Neural progenitor cell (in vitro differentiated cells): ENCODE data around the gene PRB2.

Source experiments
- EZH2 ChIP-seq: fragments of 200-600 bp; sonication (generic); IDR thresholded peaks from 2 replicates; pipeline ENCODE4 v1.6.1; 2017; ENCODE audit warnings: antibody characterized with exemption, mild to moderate bottlenecking, moderate library complexity
- EZH2phosphoT487 ChIP-seq: fragments of 200-600 bp; sonication (generic); IDR thresholded peaks from 2 replicates; pipeline ENCODE4 v1.6.1; 2017; ENCODE audit warnings: antibody characterized with exemption
- TF ChIP-seq, protein P1 (sequence below): fragments of 200-600 bp; sonication (generic); IDR thresholded peaks from 2 replicates; pipeline ENCODE4 v1.5.1; 2017; ENCODE audit warnings: antibody characterized with exemption, mild to moderate bottlenecking

DNA sequence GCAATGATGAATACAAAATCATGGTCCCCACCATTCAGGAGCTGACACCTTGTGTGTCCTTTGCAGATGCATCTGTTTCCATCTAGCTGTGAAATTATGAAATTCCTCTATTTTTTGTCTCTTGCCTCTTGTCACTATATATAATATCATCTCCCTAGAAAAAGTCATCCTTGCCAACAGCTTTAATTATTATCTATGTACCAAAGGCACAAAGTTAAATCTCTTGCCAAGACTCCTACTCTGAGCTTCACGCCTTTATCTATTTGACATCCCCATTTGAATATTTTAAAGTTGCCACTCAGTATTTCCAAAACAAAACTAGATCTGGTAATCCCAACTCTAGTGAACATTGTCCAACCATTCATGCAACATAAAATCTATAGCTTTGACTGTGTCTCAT lies 32.0 kb upstream of the PRB2 start:
- TF ChIP-seq, protein P1, sequence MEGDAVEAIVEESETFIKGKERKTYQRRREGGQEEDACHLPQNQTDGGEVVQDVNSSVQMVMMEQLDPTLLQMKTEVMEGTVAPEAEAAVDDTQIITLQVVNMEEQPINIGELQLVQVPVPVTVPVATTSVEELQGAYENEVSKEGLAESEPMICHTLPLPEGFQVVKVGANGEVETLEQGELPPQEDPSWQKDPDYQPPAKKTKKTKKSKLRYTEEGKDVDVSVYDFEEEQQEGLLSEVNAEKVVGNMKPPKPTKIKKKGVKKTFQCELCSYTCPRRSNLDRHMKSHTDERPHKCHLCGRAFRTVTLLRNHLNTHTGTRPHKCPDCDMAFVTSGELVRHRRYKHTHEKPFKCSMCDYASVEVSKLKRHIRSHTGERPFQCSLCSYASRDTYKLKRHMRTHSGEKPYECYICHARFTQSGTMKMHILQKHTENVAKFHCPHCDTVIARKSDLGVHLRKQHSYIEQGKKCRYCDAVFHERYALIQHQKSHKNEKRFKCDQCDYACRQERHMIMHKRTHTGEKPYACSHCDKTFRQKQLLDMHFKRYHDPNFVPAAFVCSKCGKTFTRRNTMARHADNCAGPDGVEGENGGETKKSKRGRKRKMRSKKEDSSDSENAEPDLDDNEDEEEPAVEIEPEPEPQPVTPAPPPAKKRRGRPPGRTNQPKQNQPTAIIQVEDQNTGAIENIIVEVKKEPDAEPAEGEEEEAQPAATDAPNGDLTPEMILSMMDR: no peak
- TF ChIP-seq EZH2phosphoT487: no peak
- no peak for TF ChIP-seq EZH2
